H9 (cell line): ENCODE measurements around the gene IL10RA. TPM values are rescaled to one million over a fixed set of nuclear protein-coding genes. Genes with fewer than 3 reads are reported as not detected.

Experiments used
- DNase-seq: peaks from one replicate; pipeline ENCODE4 v3.0.0-alpha.2; 2017
- H2AFZ ChIP-seq: one replicate; pipeline ENCODE4 v1.6.1; 2013; ENCODE audit warnings: mild to moderate bottlenecking, low read length, control low read depth, moderate library complexity
- H2AK5ac ChIP-seq: 2 replicates; pipeline ENCODE4 v1.6.1; 2013; ENCODE audit warnings: low read length, control low read depth, mixed read lengths; ENCODE audit not compliant: insufficient read length
- H2BK120ac ChIP-seq: one replicate; pipeline ENCODE4 v1.6.1; 2013; ENCODE audit warnings: low read depth, mild to moderate bottlenecking, low read length, control low read depth, inconsistent platforms; ENCODE audit not compliant: poor library complexity, severe bottlenecking
- H2BK12ac ChIP-seq: 2 replicates; pipeline ENCODE4 v1.6.1; 2013; ENCODE audit warnings: low read length, control low read depth, mixed read lengths, low read depth; ENCODE audit not compliant: insufficient read length
- H2BK15ac ChIP-seq: 2 replicates; pipeline ENCODE4 v1.6.1; 2013; ENCODE audit warnings: low read depth, low read length, control low read depth
- H2BK20ac ChIP-seq: one replicate; pipeline ENCODE4 v1.6.1; 2013; ENCODE audit warnings: low read depth, mild to moderate bottlenecking, low read length, control low read depth, inconsistent platforms; ENCODE audit not compliant: poor library complexity, severe bottlenecking
- H2BK5ac ChIP-seq: 2 replicates; pipeline ENCODE4 v1.6.1; 2013; ENCODE audit warnings: low read length, control low read depth, mixed read lengths; ENCODE audit not compliant: insufficient read length
- H3K14ac ChIP-seq: 2 replicates; pipeline ENCODE4 v1.6.1; 2013; ENCODE audit warnings: low read length, control low read depth; ENCODE audit not compliant: insufficient read depth
- H3K18ac ChIP-seq: 2 replicates; pipeline ENCODE4 v1.6.1; 2013; ENCODE audit warnings: low read depth, mild to moderate bottlenecking, mixed read lengths, low read length, control low read depth; ENCODE audit not compliant: insufficient read length
- H3K23ac ChIP-seq: 2 replicates; pipeline ENCODE4 v1.6.1; 2013; ENCODE audit warnings: low read length, control low read depth, mixed read lengths, low read depth; ENCODE audit not compliant: insufficient read length
- H3K23me2 ChIP-seq: 2 replicates; pipeline ENCODE4 v1.6.1; 2013; ENCODE audit warnings: low read depth, mild to moderate bottlenecking, mixed read lengths, low read length, control low read depth; ENCODE audit not compliant: insufficient read length, poor library complexity, severe bottlenecking
- H3K27ac ChIP-seq: 2 replicates; pipeline ENCODE4 v1.5.1; 2013; ENCODE audit warnings: low read length, control low read depth, mixed read lengths, low read depth; ENCODE audit not compliant: insufficient read length
- H3K27me3 ChIP-seq: 2 replicates; pipeline ENCODE4 v1.6.1; 2013; ENCODE audit warnings: low read length, control low read depth, inconsistent platforms; ENCODE audit not compliant: insufficient read depth
- H3K4ac ChIP-seq: 2 replicates; pipeline ENCODE4 v1.6.1; 2013; ENCODE audit warnings: low read depth, mild to moderate bottlenecking, control low read depth, inconsistent platforms, low read length, moderate library complexity
- H3K4me1 ChIP-seq: 2 replicates; pipeline ENCODE4 v1.6.1; 2013; ENCODE audit warnings: low read length, control low read depth, inconsistent platforms; ENCODE audit not compliant: insufficient read depth
- H3K4me2 ChIP-seq: 2 replicates; pipeline ENCODE4 v1.6.1; 2013; ENCODE audit warnings: low read length, control low read depth, mixed read lengths; ENCODE audit not compliant: insufficient read length, insufficient read depth
- H3K56ac ChIP-seq: 2 replicates; pipeline ENCODE4 v1.6.1; 2013; ENCODE audit warnings: low read depth, mild to moderate bottlenecking, mixed read lengths, low read length, control low read depth; ENCODE audit not compliant: insufficient read length
- H3K79me1 ChIP-seq: 2 replicates; pipeline ENCODE4 v1.6.1; 2013; ENCODE audit warnings: low read depth, mild to moderate bottlenecking, moderate library complexity, low read length, control low read depth, inconsistent platforms; ENCODE audit not compliant: insufficient read depth, poor library complexity, severe bottlenecking
- H3K79me2 ChIP-seq: 2 replicates; pipeline ENCODE4 v1.6.1; 2013; ENCODE audit warnings: low read length, control low read depth, inconsistent platforms; ENCODE audit not compliant: insufficient read depth
- H3K9ac ChIP-seq: 2 replicates; pipeline ENCODE4 v1.6.1; 2013; ENCODE audit warnings: low read length, control low read depth, mixed read lengths; ENCODE audit not compliant: insufficient read length; ENCODE audit errors: extremely low read depth
- H3K9me3 ChIP-seq: one replicate; pipeline ENCODE4 v1.6.1; 2013; ENCODE audit warnings: low read depth, low read length, inconsistent platforms; ENCODE audit not compliant: control insufficient read depth
- H3T11ph ChIP-seq: one replicate; pipeline ENCODE4 v1.6.1; 2013; ENCODE audit warnings: mild to moderate bottlenecking, low read length, control low read depth, inconsistent platforms
- H4K20me1 ChIP-seq: one replicate; pipeline ENCODE4 v1.6.1; 2013; ENCODE audit not compliant: control insufficient read depth, insufficient read length, insufficient read depth
- H4K5ac ChIP-seq: 2 replicates; pipeline ENCODE4 v1.6.1; 2013; ENCODE audit warnings: low read depth, mild to moderate bottlenecking, mixed read lengths, low read length, control low read depth; ENCODE audit not compliant: insufficient read length
- H4K8ac ChIP-seq: replicated peaks from 2 replicates; pipeline ENCODE4 v1.6.1; 2013; ENCODE audit warnings: low read length, control low read depth, mixed read lengths, low read depth; ENCODE audit not compliant: insufficient read length
- H4K91ac ChIP-seq: 2 replicates; pipeline ENCODE4 v1.6.1; 2013; ENCODE audit warnings: low read depth, mild to moderate bottlenecking, moderate library complexity, mixed read lengths, low read length, control low read depth; ENCODE audit not compliant: insufficient read length
- H3K27ac Mint-ChIP-seq, 3 experiments: 2 replicates in 2 of 3; 3 replicates in 1 of 3; pipeline ENCODE4 v1.8.0; 2020 to 2021; ENCODE audit warnings: mixed read lengths in 3 of 3, mild to moderate bottlenecking in 1 of 3, moderate library complexity in 1 of 3
- H3K27me3 Mint-ChIP-seq: 2 replicates; pipeline ENCODE4 v1.8.0; 2021; ENCODE audit warnings: low read depth, mild to moderate bottlenecking, moderate library complexity, mixed read lengths
- H3K36me3 Mint-ChIP-seq, 3 experiments: 2 replicates in 2 of 3; 3 replicates in 1 of 3; pipeline ENCODE4 v1.8.0; 2020 to 2021; ENCODE audit warnings: low read depth in 3 of 3, mixed read lengths in 3 of 3; ENCODE audit not compliant: insufficient read depth in 1 of 3
- H3K4me1 Mint-ChIP-seq, 2 experiments: 2 replicates each; pipeline ENCODE4 v1.8.0; 2020; ENCODE audit warnings: mixed read lengths in 2 of 2
- H3K4me3 Mint-ChIP-seq, 2 experiments: 2 replicates in 1 of 2; 3 replicates in 1 of 2; pipeline ENCODE4 v1.8.0; 2020 to 2021; ENCODE audit warnings: mild to moderate bottlenecking in 2 of 2, mixed read lengths in 2 of 2, moderate library complexity in 1 of 2
- H3K9me3 Mint-ChIP-seq, 2 experiments: 2 replicates in 1 of 2; 3 replicates in 1 of 2; pipeline ENCODE4 v1.8.0; 2020; ENCODE audit warnings: mild to moderate bottlenecking in 2 of 2, mixed read lengths in 2 of 2, moderate library complexity in 1 of 2
- WGBS: extraction: QIAGEN DNeasy Blood & Tissue Kit; methylation state at CpG from one replicate; pipeline ENCODE4 v1.1.7; 2013; ENCODE audit warnings: missing lambda C conversion rate, low lambda C conversion rate, mixed read lengths; ENCODE audit not compliant: insufficient read length; ENCODE audit errors: extremely low coverage; 5-methylcytosine and 5-hydroxymethylcytosine counted together
- total RNA-seq: library from RNA; stranded (reverse); gene quantifications from 2 replicates; pipeline ENCODE4 v1.2.1, GENCODE V29; 2021
- TF ChIP-seq, protein P1 (sequence below): fragments of 200-600 bp; sonication (generic); conservative IDR thresholded peaks from 3 replicates; pipeline ENCODE4 v1.8.0; 2021; ENCODE audit warnings: antibody characterized with exemption, mild to moderate bottlenecking

Gene IL10RA
- total RNA-seq, 1 experiment from 2014 or later = not detected

DNA sequence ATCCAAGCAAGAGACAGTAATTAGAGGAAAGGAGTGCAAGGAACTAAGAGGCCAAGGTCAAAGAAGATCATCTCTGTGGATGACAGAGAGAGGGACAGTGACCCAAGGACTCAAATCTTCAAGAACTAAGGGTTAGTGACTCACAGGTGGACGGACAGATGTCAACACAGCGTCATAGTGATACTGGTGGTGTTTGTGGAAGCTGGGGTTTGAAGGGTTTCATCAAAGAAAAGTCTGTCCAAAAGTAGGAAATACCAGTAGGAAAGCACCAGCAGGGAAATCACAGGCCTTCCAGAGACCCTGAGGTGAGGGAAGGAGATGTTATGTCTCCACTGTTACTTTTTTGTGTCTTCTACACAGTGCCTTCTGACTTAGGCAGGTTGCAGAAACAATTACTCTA is 32.2 kb downstream of the IL10RA start:
- H3K27ac Mint-ChIP-seq = no peak overlapping the region

More for the DNA sequence above, 32.2 kb downstream of the IL10RA start:
- no peaks in the 10 kb centered on the region for H4K20me1 ChIP-seq
- no peaks in the 10 kb centered on the region for H3K27me3 ChIP-seq
- no peak overlapping the region for H3K9ac ChIP-seq
- no peak overlapping the region for H3K4ac ChIP-seq
- no peak overlapping the region for H4K8ac ChIP-seq
- H3K27ac ChIP-seq = no peak overlapping the region
- H4K91ac ChIP-seq = no peak overlapping the region
- no peak overlapping the region for H2BK120ac ChIP-seq
- peaks cover 23% of the 10 kb centered on the region for H3K27me3 Mint-ChIP-seq
- H3K79me1 ChIP-seq = no peaks in the 10 kb centered on the region
- no peak overlapping the region for H3K4me3 Mint-ChIP-seq
- no peak overlapping the region for H2BK20ac ChIP-seq
- no peak overlapping the region for H2AFZ ChIP-seq
- H3K79me2 ChIP-seq = no peaks in the 10 kb centered on the region
- H2AK5ac ChIP-seq = no peak overlapping the region
- no peak overlapping the region for H2BK5ac ChIP-seq
- H2BK12ac ChIP-seq = peak overlapping the region; percentile 45
- H3K36me3 Mint-ChIP-seq = no peaks in the 10 kb centered on the region; a peak in 1 of 7 replicates
- no peaks in the 10 kb centered on the region for H3K9me3 ChIP-seq
- no peak overlapping the region for H3K56ac ChIP-seq
- WGBS = no CpG with 5 or more reads among the region's 2 CpGs
- H3K9me3 Mint-ChIP-seq = peaks cover 3 to 10% of the 10 kb centered on the region in 2 experiments; a peak in 3 of 5 replicates
- no peak overlapping the region for H3K14ac ChIP-seq
- no peaks in the 10 kb centered on the region for H3K23me2 ChIP-seq
- H2BK15ac ChIP-seq = no peak overlapping the region
- H3T11ph ChIP-seq = no peak overlapping the region
- H4K5ac ChIP-seq = no peak overlapping the region
- DNase-seq = no peak
- no peaks in the 10 kb centered on the region for H3K4me1 ChIP-seq
- no peak overlapping the region for H3K23ac ChIP-seq
- no peaks in the 10 kb centered on the region for H3K4me1 Mint-ChIP-seq
- TF ChIP-seq, protein P1, sequence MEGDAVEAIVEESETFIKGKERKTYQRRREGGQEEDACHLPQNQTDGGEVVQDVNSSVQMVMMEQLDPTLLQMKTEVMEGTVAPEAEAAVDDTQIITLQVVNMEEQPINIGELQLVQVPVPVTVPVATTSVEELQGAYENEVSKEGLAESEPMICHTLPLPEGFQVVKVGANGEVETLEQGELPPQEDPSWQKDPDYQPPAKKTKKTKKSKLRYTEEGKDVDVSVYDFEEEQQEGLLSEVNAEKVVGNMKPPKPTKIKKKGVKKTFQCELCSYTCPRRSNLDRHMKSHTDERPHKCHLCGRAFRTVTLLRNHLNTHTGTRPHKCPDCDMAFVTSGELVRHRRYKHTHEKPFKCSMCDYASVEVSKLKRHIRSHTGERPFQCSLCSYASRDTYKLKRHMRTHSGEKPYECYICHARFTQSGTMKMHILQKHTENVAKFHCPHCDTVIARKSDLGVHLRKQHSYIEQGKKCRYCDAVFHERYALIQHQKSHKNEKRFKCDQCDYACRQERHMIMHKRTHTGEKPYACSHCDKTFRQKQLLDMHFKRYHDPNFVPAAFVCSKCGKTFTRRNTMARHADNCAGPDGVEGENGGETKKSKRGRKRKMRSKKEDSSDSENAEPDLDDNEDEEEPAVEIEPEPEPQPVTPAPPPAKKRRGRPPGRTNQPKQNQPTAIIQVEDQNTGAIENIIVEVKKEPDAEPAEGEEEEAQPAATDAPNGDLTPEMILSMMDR = no peak
- H3K18ac ChIP-seq = no peak overlapping the region
- H3K4me2 ChIP-seq = no peak overlapping the region
